Osteocyte (in vitro differentiated cells): ENCODE results near the gene HIPK3. TPM values are rescaled to one million over a fixed set of nuclear protein-coding genes. Genes with fewer than 3 reads are reported as not detected.
A peak's percentile ranks its signal among the peaks of the same experiment; 100 is the strongest.

Experiments
- DNase-seq: peaks from one replicate; pipeline ENCODE4 v3.0.0; 2021; ENCODE audit warnings: mixed read lengths; ENCODE audit not compliant: unreplicated experiment; ENCODE audit errors: extremely low spot score
- H3K27ac Mint-ChIP-seq: one replicate; pipeline ENCODE4 v1.8.0; 2021; ENCODE audit warnings: mild to moderate bottlenecking, mixed read lengths; ENCODE audit not compliant: unreplicated experiment
- H3K27me3 Mint-ChIP-seq: one replicate; pipeline ENCODE4 v1.8.0; 2021; ENCODE audit warnings: mixed read lengths; ENCODE audit not compliant: unreplicated experiment
- H3K36me3 Mint-ChIP-seq: one replicate; pipeline ENCODE4 v1.8.0; 2021; ENCODE audit warnings: mixed read lengths; ENCODE audit not compliant: unreplicated experiment
- H3K4me1 Mint-ChIP-seq: one replicate; pipeline ENCODE4 v1.8.0; 2021; ENCODE audit warnings: mixed read lengths; ENCODE audit not compliant: unreplicated experiment
- H3K4me3 Mint-ChIP-seq: one replicate; pipeline ENCODE4 v1.8.0; 2021; ENCODE audit warnings: mild to moderate bottlenecking, moderate library complexity, mixed read lengths; ENCODE audit not compliant: unreplicated experiment
- H3K9me3 Mint-ChIP-seq: one replicate; pipeline ENCODE4 v1.8.0; 2021; ENCODE audit warnings: mixed read lengths; ENCODE audit not compliant: unreplicated experiment
- CTCF ChIP-seq: fragments of 200-600 bp; sonication (generic); IDR thresholded peaks from 2 replicates; pipeline ENCODE4 v1.5.0; 2021; ENCODE audit warnings: antibody characterized with exemption, mild to moderate bottlenecking, moderate library complexity
- total RNA-seq: library from RNA; stranded (reverse); gene quantifications from 2 replicates; pipeline ENCODE4 v1.2.1, GENCODE V29; 2021

HIPK3 gene
- total RNA-seq, 1 donor from 2014 or later, result 78.8 TPM

- TF ChIP-seq CTCF, result no peak
- no peak overlapping the region for H3K4me3 Mint-ChIP-seq
- H3K27me3 Mint-ChIP-seq, result no peaks in the 10 kb centered on the region
- H3K4me1 Mint-ChIP-seq, result peaks cover 44% of the 10 kb centered on the region
- H3K36me3 Mint-ChIP-seq, result peaks cover 2% of the 10 kb centered on the region
- no peak for DNase-seq
- no peaks in the 10 kb centered on the region for H3K9me3 Mint-ChIP-seq
- peak overlapping the region; percentile 67 for H3K27ac Mint-ChIP-seq
Observed at GRCh38 chr11:33310720-33311500, 53.7 kb downstream of the HIPK3 start.

DNA sequence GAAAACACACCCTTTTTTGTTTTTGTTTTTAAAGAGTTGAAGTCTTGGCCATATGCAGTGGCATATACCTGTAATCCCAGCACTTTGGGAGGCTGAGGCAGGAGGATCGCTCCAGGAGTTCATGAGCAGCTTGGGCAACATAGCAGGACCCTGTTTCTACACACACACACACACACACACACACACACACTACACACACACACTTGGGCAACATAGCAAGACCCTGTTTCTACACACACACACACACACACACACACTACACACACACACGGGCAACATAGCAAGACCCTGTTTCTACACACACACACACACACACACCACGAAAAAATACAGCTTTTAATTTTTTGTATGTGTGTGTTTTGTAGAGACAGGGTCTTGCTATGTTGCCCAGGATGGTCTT, 54.5 kb downstream of the HIPK3 start:
- peaks cover 47% of the 10 kb centered on the region for H3K4me1 Mint-ChIP-seq
- H3K27ac Mint-ChIP-seq, result peak overlapping the region; percentile 67
- DNase-seq, result no peak
- no peak overlapping the region for H3K4me3 Mint-ChIP-seq
- H3K27me3 Mint-ChIP-seq, result no peaks in the 10 kb centered on the region
- H3K36me3 Mint-ChIP-seq, result peaks cover 2% of the 10 kb centered on the region
- no peaks in the 10 kb centered on the region for H3K9me3 Mint-ChIP-seq
- TF ChIP-seq CTCF, result no peak

GRCh38 chr11:33315822-33316221, 58.6 kb downstream of the HIPK3 start:
- Mint-ChIP-seq H3K4me1 (peaks cover 31% of the 10 kb centered on the region), H3K27me3 (no peaks in the 10 kb centered on the region), H3K4me3 (no peak overlapping the region), H3K9me3 (no peaks in the 10 kb centered on the region), H3K36me3 (peaks cover 2% of the 10 kb centered on the region), H3K27ac (no peak overlapping the region)
- TF ChIP-seq CTCF, result no peak
- no peak for DNase-seq

DNA sequence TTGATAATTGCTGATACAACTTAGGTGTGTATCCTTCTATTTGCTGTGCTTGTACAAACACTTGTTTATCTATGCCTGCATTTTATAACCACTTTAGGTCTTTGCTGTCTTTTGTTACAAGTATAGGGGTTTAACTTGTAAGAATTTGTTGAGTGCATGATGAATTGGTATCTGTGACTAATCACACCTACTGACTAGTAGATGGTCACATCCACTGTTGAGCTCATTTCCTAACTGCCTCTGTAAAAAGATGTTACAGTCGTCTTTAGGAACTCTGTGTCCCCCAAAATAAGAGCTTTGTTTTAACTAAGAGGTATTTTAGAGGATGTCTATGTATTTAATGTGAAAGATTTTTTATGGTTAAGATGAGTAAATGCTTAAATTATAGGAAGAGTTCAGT, 60.5 kb downstream of the HIPK3 start:
- no peaks in the 10 kb centered on the region for H3K9me3 Mint-ChIP-seq
- no peak for TF ChIP-seq CTCF
- no peak overlapping the region for H3K4me3 Mint-ChIP-seq
- DNase-seq, result no peak
- H3K27ac Mint-ChIP-seq, result no peak overlapping the region
- peaks cover 2% of the 10 kb centered on the region for H3K36me3 Mint-ChIP-seq
- no peaks in the 10 kb centered on the region for H3K27me3 Mint-ChIP-seq
- peaks cover 18% of the 10 kb centered on the region for H3K4me1 Mint-ChIP-seq

GRCh38 chr11:33320016-33320813, 63.0 kb downstream of the HIPK3 start:
- Mint-ChIP-seq H3K4me1 (peaks cover 13% of the 10 kb centered on the region), H3K27ac (no peak overlapping the region), H3K4me3 (no peak overlapping the region), H3K27me3 (no peaks in the 10 kb centered on the region), H3K36me3 (peaks cover 2% of the 10 kb centered on the region), H3K9me3 (no peaks in the 10 kb centered on the region)
- TF ChIP-seq CTCF, result no peak
- DNase-seq, result no peak
